Mesangial cell (primary cell): ENCODE data around the gene SDE2. TPM values are rescaled to one million over a fixed set of nuclear protein-coding genes. Genes with fewer than 3 reads are reported as not detected.

Source experiments
- total RNA-seq: library from RNA; depleted of rRNA; stranded (reverse); fragments of >200 nt; gene quantifications from 2 replicates; pipeline ENCODE4 v1.2.3, GENCODE V29; 2015

Gene SDE2
- total RNA-seq: 8.3 and 10.5 TPM in 2 replicates

GRCh38 chr1:225999227-225999911 lies at the start of gene SDE2:
TSS of gene SDE2 (minus strand) at chr1:225999343. CDS start at chr1:225999312, 31 bp downstream.

GRCh38 chr1:225941187-225941941 lies 57.8 kb downstream of the SDE2 start, which contains the start of gene LEFTY2:
TSS of gene LEFTY2 (minus strand) at chr1:225941220. CDS start at chr1:225941140, 80 bp downstream.

Other genes starting within 250 kb of the SDE2 start
- gene SRP9, start 221.5 kb downstream of the SDE2 start, total RNA-seq: 129 and 231 TPM in 2 replicates
- 16.0 and 63.3 TPM in 2 replicates for gene EPHX1, start 189.2 kb downstream of the SDE2 start, total RNA-seq
- gene TMEM63A, start 117.0 kb downstream of the SDE2 start, total RNA-seq: 10.8 and 17.7 TPM in 2 replicates
- under 0.01 TPM in 1 of 2 replicates, not detected in the other for gene LEFTY1, start 110.2 kb downstream of the SDE2 start, total RNA-seq
- 33.5 and 53.4 TPM in 2 replicates for gene PYCR2, start 75.1 kb downstream of the SDE2 start, total RNA-seq
- gene LEFTY2, start 58.1 kb downstream of the SDE2 start, total RNA-seq: 0.13 TPM in 1 of 2 replicates, not detected in the other
- gene H3-3A, start 63.4 kb upstream of the SDE2 start, total RNA-seq: 245 and 363 TPM in 2 replicates
- 21.9 and 24.0 TPM in 2 replicates for gene ACBD3, start 187.4 kb upstream of the SDE2 start, total RNA-seq
- 0.13 and 0.16 TPM in 2 replicates for gene MIXL1, start 224.3 kb upstream of the SDE2 start, total RNA-seq